ENCODE results near the gene IQSEC3.

GRCh38 chr12:205026-205425 is 138.5 kb downstream of the IQSEC3 start:
- TF ChIP-seq POLR2AphosphoS5 (IDR thresholded peaks at IDR 0.05; ENCODE audit: low read depth, low read length) (no peak), CTCF (IDR thresholded peaks at IDR 0.05) (no peak)
